Muscle layer of duodenum (tissue), 2 donors: ENCODE results near the gene F8A1.
"Not testable (repeated sequence)": the region's sequence is repeated elsewhere in the genome, so short reads cannot be mapped to it uniquely, and the experiment has no call there.

Experiments used
- H3K27ac ChIP-seq: one replicate; pipeline ENCODE4 v1.7.0; 2013; ENCODE audit warnings: mild to moderate bottlenecking, low read length
- H3K27me3 ChIP-seq: one replicate; pipeline ENCODE4 v1.7.0; 2013; ENCODE audit warnings: low read depth, mild to moderate bottlenecking, control low read depth, low read length
- H3K36me3 ChIP-seq, 2 donors: one replicate each; pipeline ENCODE4 v1.7.0; 2013; ENCODE audit warnings: low read length in 2 of 2, control low read depth in 1 of 2, mild to moderate bottlenecking in 1 of 2; ENCODE audit not compliant: insufficient read depth in 2 of 2, control insufficient read depth in 1 of 2
- H3K4me1 ChIP-seq, 2 donors: one replicate each; pipeline ENCODE4 v1.7.0; 2013; ENCODE audit warnings: low read length in 2 of 2, mild to moderate bottlenecking in 2 of 2, control low read depth in 1 of 2, moderate library complexity in 1 of 2; ENCODE audit not compliant: insufficient read depth in 2 of 2, control insufficient read depth in 1 of 2
- H3K4me3 ChIP-seq, 2 donors: one replicate each; pipeline ENCODE4 v1.7.0; 2013; ENCODE audit warnings: low read length in 2 of 2, low read depth in 1 of 2, mild to moderate bottlenecking in 1 of 2
- H3K9me3 ChIP-seq, 2 donors: one replicate each; pipeline ENCODE4 v1.7.0; 2013; ENCODE audit warnings: low read length in 2 of 2, control low read depth in 1 of 2, mild to moderate bottlenecking in 1 of 2; ENCODE audit not compliant: control insufficient read depth in 1 of 2
- donor health status: healthy.

The F8A1 gene

DNA sequence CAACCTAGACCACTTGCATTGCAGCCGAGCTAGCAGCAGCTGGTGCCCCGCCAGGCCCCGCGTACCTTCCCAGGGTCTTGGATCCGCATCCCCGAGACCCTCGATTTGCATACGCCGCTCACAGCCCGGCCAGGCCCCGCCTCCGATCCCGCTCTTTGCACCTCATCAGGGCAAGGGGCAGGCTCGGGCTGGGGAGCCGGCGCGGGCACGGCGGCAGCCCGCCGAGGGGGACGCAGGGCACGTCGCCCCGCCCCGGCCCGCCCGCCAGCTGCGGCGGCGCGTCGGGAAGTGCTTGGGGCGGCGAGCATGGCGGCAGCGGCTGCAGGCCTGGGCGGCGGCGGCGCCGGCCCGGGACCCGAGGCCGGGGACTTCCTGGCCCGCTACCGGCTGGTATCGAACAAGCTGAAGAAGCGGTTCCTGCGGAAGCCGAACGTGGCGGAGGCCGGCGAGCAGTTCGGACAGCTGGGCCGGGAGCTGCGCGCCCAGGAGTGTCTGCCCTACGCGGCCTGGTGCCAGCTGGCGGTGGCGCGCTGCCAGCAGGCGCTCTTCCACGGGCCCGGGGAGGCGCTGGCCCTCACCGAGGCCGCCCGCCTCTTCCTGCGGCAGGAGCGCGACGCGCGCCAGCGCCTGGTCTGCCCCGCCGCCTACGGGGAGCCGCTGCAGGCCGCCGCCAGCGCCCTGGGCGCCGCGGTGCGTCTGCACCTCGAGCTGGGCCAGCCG lies at the start of gene F8A1:
F8A1 (plus strand) TSS at position 287 of the 720 bp plus-strand sequence; CDS start at position 307, 20 bp downstream.
- not testable (repeated sequence) for H3K27me3 ChIP-seq, H3K27ac ChIP-seq, H3K36me3 ChIP-seq, H3K4me1 ChIP-seq, H3K9me3 ChIP-seq, H3K4me3 ChIP-seq

DNA sequence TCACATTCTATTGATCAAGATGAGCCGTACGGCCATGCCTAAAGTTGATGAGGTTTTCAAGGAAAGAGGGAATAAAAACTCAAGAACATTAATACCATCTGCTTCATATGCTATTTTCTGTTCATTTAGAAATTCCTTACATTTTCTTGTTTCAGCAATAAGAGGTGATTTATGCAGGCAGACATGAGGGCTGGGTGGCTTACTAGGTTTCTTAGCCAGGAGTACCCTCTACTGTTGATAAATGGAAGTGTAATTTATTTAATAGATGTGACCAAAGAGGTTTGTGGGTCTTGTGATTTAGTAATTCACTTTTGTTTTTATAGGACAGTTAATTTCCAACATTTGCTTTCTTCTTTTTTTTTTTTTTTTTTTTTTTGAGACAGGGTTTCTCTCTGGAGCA lies 45.3 kb upstream of the F8A1 start:
- Histone ChIP-seq H3K4me3 (no peak overlapping the region), H3K27ac (no peak overlapping the region), H3K9me3 (no peaks in the 10 kb centered on the region), H3K27me3 (no peaks in the 10 kb centered on the region), H3K4me1 (no peaks in the 10 kb centered on the region), H3K36me3 (no peaks in the 10 kb centered on the region)

DNA sequence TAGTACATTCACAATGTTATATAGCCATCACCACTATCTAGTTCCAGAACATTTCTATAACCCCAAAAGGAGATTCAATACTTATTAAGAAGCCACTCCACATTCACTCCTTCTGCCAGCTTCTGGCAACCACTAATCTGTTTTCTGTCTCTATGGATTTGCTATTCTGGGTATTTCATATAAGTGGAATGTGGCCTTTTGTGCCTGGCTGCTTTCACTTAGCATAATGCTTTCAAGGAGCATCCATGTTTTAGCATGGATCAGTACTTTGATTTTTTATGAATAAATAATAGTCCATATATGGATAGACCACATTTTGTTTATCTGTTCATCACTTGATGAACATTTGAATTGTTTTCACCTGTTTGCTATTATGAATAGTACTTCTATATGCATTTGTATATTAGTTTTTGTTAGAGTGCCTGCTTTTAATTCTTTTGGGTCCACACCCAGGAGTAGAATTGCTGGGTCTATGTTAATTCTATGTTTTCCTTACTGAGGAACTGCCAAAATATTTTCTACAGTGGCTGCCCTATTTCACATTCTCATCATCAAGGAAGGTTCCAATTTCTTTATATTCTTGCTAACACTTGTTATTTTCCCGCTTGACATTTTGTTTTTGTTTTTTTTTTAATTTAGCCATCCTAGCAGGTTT lies 35.1 kb upstream of the F8A1 start:
- no peaks in the 10 kb centered on the region for H3K4me1 ChIP-seq
- H3K4me3 ChIP-seq, result no peak overlapping the region
- H3K27ac ChIP-seq, result no peak overlapping the region
- H3K9me3 ChIP-seq, result no peaks in the 10 kb centered on the region
- H3K27me3 ChIP-seq, result no peaks in the 10 kb centered on the region
- H3K36me3 ChIP-seq, result no peaks in the 10 kb centered on the region

DNA sequence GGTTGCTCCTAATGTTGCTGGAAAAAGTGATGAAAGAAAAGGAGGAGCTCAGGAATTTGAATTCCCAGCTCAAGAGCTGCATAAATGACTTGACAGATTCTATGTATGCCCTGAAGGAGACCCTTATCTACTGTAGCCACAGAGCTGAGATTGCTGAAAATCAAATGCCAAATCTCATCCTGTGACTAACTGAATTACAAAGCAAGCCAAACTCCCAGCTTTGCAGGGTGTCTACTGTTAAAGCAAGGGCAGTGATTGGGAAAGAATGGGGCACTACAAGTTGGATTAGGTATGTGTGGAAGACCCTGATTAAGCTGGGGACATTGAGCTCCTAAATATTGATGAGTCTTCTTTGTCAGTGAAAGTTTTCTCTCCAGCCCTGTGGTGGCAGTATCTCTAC lies 30.9 kb upstream of the F8A1 start:
- H3K36me3 ChIP-seq, result peaks cover 0 to 18% of the 10 kb centered on the region in 2 donors
- H3K4me3 ChIP-seq, result no peak overlapping the region

DNA sequence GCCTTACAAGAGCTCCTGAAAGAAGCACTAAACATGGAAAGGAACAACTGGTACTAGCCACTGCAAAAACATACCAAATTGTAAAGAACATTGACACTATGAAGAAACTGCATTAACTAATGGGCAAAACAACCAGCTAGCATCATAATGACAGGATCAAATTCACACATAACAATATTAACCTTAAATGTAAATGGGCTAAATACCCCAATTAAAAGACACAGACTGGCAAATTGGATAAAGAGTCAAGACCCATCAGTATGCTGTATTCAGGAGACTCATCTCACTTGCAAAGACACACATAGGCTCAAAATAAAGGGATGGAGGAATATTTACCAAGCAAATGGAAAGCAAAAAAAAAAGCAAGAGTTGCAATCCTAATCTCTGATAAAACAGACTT lies 17.6 kb upstream of the F8A1 start:
- not testable (repeated sequence) for H3K27ac ChIP-seq

More for the DNA sequence above, 30.9 kb upstream of the F8A1 start:
- no peaks in the 10 kb centered on the region for H3K4me1 ChIP-seq
- no peak overlapping the region for H3K27ac ChIP-seq
- no peaks in the 10 kb centered on the region for H3K27me3 ChIP-seq
- no peaks in the 10 kb centered on the region for H3K9me3 ChIP-seq

DNA sequence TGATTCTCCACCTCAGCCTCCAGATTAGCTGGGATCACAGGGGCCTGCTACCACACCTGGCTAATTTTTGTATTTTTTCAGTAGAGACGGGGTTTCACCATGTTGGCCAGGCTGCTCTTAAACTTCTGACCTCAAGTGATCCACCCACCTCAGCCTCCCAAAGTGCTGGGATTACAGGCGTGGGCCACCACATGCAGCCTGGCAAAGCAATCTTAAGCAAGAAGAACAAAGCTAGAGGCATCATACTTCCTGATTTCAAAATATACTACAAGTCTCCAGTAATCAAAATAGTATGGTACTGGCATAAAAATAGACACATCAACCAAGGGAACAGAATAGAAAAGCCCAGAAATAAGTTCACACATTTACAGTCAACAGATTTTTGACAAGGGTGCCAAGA lies 12.8 kb upstream of the F8A1 start:
- H3K27ac ChIP-seq, result no peak overlapping the region
- no peaks in the 10 kb centered on the region for H3K4me1 ChIP-seq
- H3K36me3 ChIP-seq, result no peaks in the 10 kb centered on the region
- no peak overlapping the region for H3K4me3 ChIP-seq
- H3K27me3 ChIP-seq, result no peaks in the 10 kb centered on the region
- peaks cover 0 to under 1% of the 10 kb centered on the region in 2 donors for H3K9me3 ChIP-seq

More for the DNA sequence above, 17.6 kb upstream of the F8A1 start:
- not testable (repeated sequence) for H3K27me3 ChIP-seq, H3K36me3 ChIP-seq, H3K4me1 ChIP-seq, H3K9me3 ChIP-seq, H3K4me3 ChIP-seq

DNA sequence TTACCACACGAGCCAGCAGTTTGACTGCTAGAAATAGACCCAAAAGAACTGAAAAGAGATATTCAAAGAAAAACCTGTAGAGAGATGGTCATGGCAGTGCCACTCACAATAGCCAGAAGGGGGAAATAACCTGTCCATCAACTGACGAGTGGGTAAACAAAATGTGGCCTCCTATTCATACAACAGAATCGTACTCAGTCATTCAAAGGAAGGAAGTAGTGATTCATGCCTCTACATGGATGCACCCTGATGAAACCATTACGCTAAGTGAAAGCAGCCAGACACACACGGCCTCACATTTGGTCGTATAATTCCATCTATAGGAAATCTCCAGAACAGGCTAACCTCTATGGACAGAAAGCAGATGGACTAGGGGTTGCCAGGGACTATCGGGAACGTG lies 2.1 kb upstream of the F8A1 start:
- not testable (repeated sequence) for H3K4me1 ChIP-seq, H3K9me3 ChIP-seq, H3K36me3 ChIP-seq, H3K4me3 ChIP-seq, H3K27ac ChIP-seq, H3K27me3 ChIP-seq

DNA sequence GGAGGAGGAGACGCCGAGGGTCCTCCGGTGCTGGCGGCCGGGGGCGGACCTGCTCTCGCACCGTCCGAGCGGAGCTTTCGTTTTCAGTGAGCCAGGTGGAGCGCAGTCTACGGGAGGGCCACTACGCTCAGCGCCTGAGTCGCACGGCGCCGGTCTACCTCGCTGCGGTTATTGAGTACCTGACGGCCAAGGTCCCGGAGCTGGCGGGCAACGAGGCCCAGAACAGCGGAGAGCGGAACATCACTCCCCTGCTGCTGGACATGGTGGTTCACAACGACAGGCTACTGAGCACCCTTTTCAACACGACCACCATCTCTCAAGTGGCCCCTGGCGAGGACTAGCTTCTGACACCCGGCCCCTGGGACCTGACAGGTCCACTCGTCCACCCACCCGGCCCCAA lies 1.1 kb upstream of the F8A1 start:
- not testable (repeated sequence) for H3K27ac ChIP-seq, H3K9me3 ChIP-seq, H3K4me3 ChIP-seq, H3K4me1 ChIP-seq, H3K27me3 ChIP-seq, H3K36me3 ChIP-seq

DNA sequence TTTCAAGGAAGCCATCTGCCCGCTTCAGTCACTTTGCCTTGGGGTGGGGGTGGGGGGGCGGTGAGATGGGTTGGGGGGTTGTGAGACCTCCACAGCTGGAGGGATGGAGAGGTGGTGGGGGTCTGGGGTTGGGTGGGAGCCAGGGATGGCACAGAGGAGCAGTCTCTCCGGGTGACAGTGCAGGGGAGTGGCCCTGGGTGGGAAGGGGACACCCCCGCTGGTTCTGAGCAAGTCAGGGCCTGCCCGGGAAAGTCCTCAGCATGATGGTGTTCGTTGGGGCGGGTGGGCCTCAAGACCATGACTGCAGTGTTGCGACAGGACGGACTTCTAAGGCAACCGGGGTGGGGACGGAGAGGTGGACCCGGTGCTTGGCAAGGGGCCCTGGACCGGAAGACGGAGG lies 606 bp upstream of the F8A1 start:
- not testable (repeated sequence) for H3K36me3 ChIP-seq, H3K4me1 ChIP-seq, H3K9me3 ChIP-seq, H3K27ac ChIP-seq, H3K4me3 ChIP-seq, H3K27me3 ChIP-seq

DNA sequence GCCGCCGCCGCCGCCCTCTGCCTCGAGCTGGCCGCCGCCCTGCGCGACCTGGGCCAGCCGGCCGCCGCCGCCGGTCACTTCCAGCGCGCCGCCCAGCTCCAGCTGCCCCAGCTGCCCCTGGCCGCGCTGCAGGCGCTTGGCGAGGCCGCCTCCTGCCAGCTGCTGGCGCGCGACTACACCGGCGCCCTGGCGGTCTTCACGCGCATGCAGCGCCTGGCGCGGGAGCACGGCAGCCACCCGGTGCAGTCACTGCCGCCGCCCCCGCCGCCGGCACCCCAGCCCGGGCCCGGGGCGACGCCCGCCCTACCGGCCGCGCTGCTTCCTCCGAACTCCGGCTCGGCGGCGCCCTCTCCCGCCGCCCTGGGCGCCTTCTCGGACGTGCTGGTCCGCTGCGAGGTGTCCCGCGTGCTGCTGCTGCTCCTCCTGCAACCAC lies 650 bp downstream of the F8A1 start:
- not testable (repeated sequence) for H3K27ac ChIP-seq, H3K9me3 ChIP-seq, H3K4me3 ChIP-seq, H3K4me1 ChIP-seq, H3K27me3 ChIP-seq, H3K36me3 ChIP-seq

DNA sequence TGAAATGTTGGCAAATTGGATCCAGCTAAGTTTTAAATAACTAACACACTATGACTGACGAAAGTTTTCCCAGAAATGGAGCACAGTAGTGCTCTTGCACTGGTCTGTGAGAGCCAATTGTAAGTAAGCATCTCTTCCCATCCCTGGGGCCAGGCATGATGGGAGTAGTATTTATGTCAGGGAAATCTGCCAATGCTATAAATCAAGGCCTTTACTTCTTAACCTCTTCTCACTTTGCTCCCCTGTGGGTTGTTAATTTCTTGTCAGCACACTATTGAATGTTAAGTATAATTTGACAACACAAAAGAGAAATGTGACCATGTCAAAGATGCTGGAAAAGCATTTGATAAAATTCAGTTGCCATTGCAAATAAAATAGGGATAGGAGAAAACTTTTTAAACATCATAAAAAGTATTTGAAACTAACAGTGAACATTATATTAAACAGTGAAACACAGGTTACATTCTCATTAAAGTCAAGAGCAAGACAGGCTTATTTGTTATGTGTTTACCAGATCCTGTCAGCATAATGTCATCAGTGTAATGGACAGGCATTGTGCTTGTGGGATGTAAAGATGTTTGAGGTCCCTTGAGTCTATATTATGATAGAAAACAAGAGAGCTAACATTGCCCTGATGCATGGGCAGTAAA lies 5.0 kb downstream of the F8A1 start:
- H3K9me3 ChIP-seq, result no peaks in the 10 kb centered on the region
- H3K4me1 ChIP-seq, result peaks cover 0 to 5% of the 10 kb centered on the region in 2 donors
- no peaks in the 10 kb centered on the region for H3K36me3 ChIP-seq
- no peak overlapping the region for H3K27ac ChIP-seq
- no peaks in the 10 kb centered on the region for H3K27me3 ChIP-seq
- no peak overlapping the region for H3K4me3 ChIP-seq
